Body of pancreas (tissue), 4 donors: Measurements from ENCODE around the gene NOXA1.

Experiments used
- POLR2A ChIP-seq, 3 donors: fragments of 450-650 bp; IDR thresholded peaks; one replicate each; pipeline ENCODE4 v1.6.1; 2016; ENCODE audit warnings: antibody characterized with exemption in 3 of 3, mild to moderate bottlenecking in 2 of 3
- TF ChIP-seq, protein P1 (sequence below), 7 experiments: fragments of 450-650 bp in 4 of 7; fragments of 200-600 bp in 3 of 7; sonication (generic) in 3 of 7; IDR thresholded peaks; one replicate each; pipeline ENCODE4 v1.5.1; 2016 to 2019; ENCODE audit warnings: antibody characterized with exemption in 7 of 7

DNA sequence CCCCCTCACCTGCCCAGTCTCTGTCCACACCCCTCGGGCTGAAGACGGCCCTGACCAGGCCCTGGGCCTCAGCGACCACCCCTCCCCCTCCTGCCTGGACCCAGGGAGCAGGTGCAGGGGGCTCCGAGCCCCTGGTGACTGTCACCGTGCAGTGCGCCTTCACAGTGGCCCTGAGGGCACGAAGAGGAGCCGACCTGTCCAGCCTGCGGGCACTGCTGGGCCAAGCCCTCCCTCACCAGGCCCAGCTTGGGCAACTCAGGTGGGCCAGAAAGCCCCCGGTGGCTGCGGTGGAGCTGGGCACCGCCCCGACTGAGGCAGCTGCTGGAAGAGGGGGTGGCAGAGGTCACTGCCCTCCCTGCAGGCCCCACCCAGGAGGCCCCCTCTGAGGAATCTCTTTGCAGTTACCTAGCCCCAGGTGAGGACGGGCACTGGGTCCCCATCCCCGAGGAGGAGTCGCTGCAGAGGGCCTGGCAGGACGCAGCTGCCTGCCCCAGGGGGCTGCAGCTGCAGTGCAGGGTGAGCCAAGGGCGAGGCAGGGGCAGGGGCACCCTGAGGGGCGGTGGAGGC is 10.2 kb downstream of the NOXA1 start:
- TF ChIP-seq, protein P1, sequence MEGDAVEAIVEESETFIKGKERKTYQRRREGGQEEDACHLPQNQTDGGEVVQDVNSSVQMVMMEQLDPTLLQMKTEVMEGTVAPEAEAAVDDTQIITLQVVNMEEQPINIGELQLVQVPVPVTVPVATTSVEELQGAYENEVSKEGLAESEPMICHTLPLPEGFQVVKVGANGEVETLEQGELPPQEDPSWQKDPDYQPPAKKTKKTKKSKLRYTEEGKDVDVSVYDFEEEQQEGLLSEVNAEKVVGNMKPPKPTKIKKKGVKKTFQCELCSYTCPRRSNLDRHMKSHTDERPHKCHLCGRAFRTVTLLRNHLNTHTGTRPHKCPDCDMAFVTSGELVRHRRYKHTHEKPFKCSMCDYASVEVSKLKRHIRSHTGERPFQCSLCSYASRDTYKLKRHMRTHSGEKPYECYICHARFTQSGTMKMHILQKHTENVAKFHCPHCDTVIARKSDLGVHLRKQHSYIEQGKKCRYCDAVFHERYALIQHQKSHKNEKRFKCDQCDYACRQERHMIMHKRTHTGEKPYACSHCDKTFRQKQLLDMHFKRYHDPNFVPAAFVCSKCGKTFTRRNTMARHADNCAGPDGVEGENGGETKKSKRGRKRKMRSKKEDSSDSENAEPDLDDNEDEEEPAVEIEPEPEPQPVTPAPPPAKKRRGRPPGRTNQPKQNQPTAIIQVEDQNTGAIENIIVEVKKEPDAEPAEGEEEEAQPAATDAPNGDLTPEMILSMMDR (IDR thresholded peaks at IDR 0.05), result no peak
- no peak for TF ChIP-seq POLR2A (IDR thresholded peaks at IDR 0.05)
